Endothelial cell of umbilical vein (primary cell): ENCODE measurements around the gene PDK2. TPM values are rescaled to one million over a fixed set of nuclear protein-coding genes. Genes with fewer than 3 reads are reported as not detected.

Experiments
- BruUV-seq: library from RNA; stranded (reverse); fragments of 400-500 nt; replicated peaks from 2 replicates; lab custom pipeline; 2021; lab: Mats Ljungman, UMichigan
- CTCF ChIA-PET: fragments of 300-600, 350-600 bp; sonication (Branson Sonifier 250); formaldehyde crosslinking; loops from one replicate; lab custom pipeline; 2021; ENCODE audit warnings: antibody characterized with exemption, inconsistent platforms; lab: Charles Lee
- POLR2A ChIA-PET: fragments of 300-600, 350-600 bp; sonication (Branson Sonifier 250); formaldehyde crosslinking; loops from one replicate; lab custom pipeline; 2021; ENCODE audit warnings: antibody characterized with exemption, inconsistent platforms; lab: Charles Lee
- DNase-seq: peaks from one replicate; pipeline ENCODE4 v3.0.0-alpha.2; 2011; ENCODE audit warnings: low read depth, low spot score
- FAIRE-seq: peaks from 2 replicates; lab custom pipeline; 2011; peaks lifted over from hg19 to GRCh38; lab: Jason Lieb, UNC
- H2AFZ ChIP-seq: 2 replicates; pipeline ENCODE4 v1.6.0; 2012; ENCODE audit warnings: low read depth, low read length, control low read depth, inconsistent platforms
- H3K27ac ChIP-seq: 2 replicates; pipeline ENCODE4 v1.5.1; 2011; ENCODE audit warnings: low read depth, mild to moderate bottlenecking, control low read depth, low read length, moderate library complexity; ENCODE audit not compliant: insufficient read depth
- H3K27me3 ChIP-seq, 2 experiments: 2 replicates each; pipeline versions ENCODE4 v1.6.0 to v1.6.1; 2011; ENCODE audit warnings: low read length in 2 of 2, mixed read lengths in 1 of 2; ENCODE audit not compliant: control insufficient read depth in 2 of 2, insufficient read depth in 2 of 2
- H3K36me3 ChIP-seq, 2 experiments: 2 replicates in 1 of 2; 3 replicates in 1 of 2; pipeline ENCODE4 v1.5.1; 2011; ENCODE audit warnings: low read length in 2 of 2, mild to moderate bottlenecking in 1 of 2, moderate library complexity in 1 of 2; ENCODE audit not compliant: control insufficient read depth in 2 of 2, insufficient read depth in 2 of 2; ENCODE audit errors: extremely low read depth in 1 of 2
- H3K4me1 ChIP-seq: 3 replicates; pipeline ENCODE4 v1.5.1; 2011; ENCODE audit warnings: mild to moderate bottlenecking, low read length; ENCODE audit not compliant: control insufficient read depth, insufficient read depth; ENCODE audit errors: extremely low read depth
- H3K4me2 ChIP-seq: 2 replicates; pipeline ENCODE4 v1.6.1; 2011; ENCODE audit warnings: low read length, control low read depth, mixed read lengths; ENCODE audit not compliant: insufficient read depth
- H3K4me3 ChIP-seq, 3 experiments: fragments of 200-600 bp in 1 of 3; sonication (generic), shearing (Covaris generic) in 1 of 3; replicated peaks in 1 of 3; 2 replicates each; pipeline ENCODE4 v1.5.1; 2011 to 2016; ENCODE audit warnings: control low read depth in 3 of 3, low read length in 3 of 3, mild to moderate bottlenecking in 2 of 3, inconsistent platforms in 1 of 3, low read depth in 1 of 3, moderate library complexity in 1 of 3; ENCODE audit not compliant: insufficient read depth in 1 of 3
- H3K79me2 ChIP-seq: 2 replicates; pipeline ENCODE4 v1.6.0; 2012; ENCODE audit warnings: low read length, inconsistent platforms; ENCODE audit not compliant: control insufficient read depth, insufficient read depth
- H3K9ac ChIP-seq: replicated peaks from 2 replicates; pipeline ENCODE3; 2011; ENCODE audit warnings: low read length, control low read depth; ENCODE audit not compliant: insufficient read depth; ENCODE audit errors: extremely low read depth
- H3K9me1 ChIP-seq: replicated peaks from 3 replicates; pipeline ENCODE4 v1.6.0; 2011; ENCODE audit warnings: mild to moderate bottlenecking, low read length; ENCODE audit not compliant: control insufficient read depth, insufficient read depth; ENCODE audit errors: extremely low read depth
- H3K9me3 ChIP-seq: replicated peaks from 2 replicates; pipeline ENCODE4 v1.5.1; 2012; ENCODE audit warnings: low read length, inconsistent platforms; ENCODE audit not compliant: control insufficient read depth, insufficient read depth
- H4K20me1 ChIP-seq: replicated peaks from 2 replicates; pipeline ENCODE3; 2011; ENCODE audit warnings: mild to moderate bottlenecking, low read length; ENCODE audit not compliant: control insufficient read depth, insufficient read depth; ENCODE audit errors: extremely low read depth
- EZH2 ChIP-seq: IDR thresholded peaks from 2 replicates; pipeline ENCODE4 v1.6.1; 2012; ENCODE audit warnings: borderline replicate concordance, low read depth, mild to moderate bottlenecking, moderate library complexity, low read length, inconsistent platforms; ENCODE audit not compliant: severe bottlenecking
- FOS ChIP-seq: IDR thresholded peaks from 2 replicates; pipeline ENCODE4 v1.6.1; 2011; ENCODE audit warnings: mild to moderate bottlenecking, low read length, moderate library complexity, borderline replicate concordance; ENCODE audit not compliant: insufficient read depth
- GATA2 ChIP-seq: IDR thresholded peaks from 2 replicates; pipeline ENCODE4 v1.7.0; 2011; ENCODE audit warnings: low read depth, mild to moderate bottlenecking, moderate library complexity, mixed read lengths, low read length; ENCODE audit not compliant: insufficient read length, insufficient read depth
- JUN ChIP-seq: IDR thresholded peaks from 2 replicates; pipeline ENCODE4 v1.6.1; 2011; ENCODE audit warnings: borderline replicate concordance, low read depth; ENCODE audit not compliant: insufficient read length, insufficient read depth
- MYC ChIP-seq: IDR thresholded peaks from one replicate; pipeline ENCODE4 v1.6.1; 2011; ENCODE audit warnings: mild to moderate bottlenecking, low read depth, low read length
- POLR2A ChIP-seq: IDR thresholded peaks from 2 replicates; pipeline ENCODE4 v1.6.1; 2012; ENCODE audit warnings: low read depth, mild to moderate bottlenecking, control low read depth, low read length
- POLR2AphosphoS5 ChIP-seq: IDR thresholded peaks from 2 replicates; pipeline ENCODE4 v1.6.1; 2012; ENCODE audit warnings: low read depth, mild to moderate bottlenecking, control low read depth, low read length, moderate library complexity; ENCODE audit not compliant: insufficient read depth
- dilution Hi-C: fragments of 300-500 bp; cut with MboI; formaldehyde crosslinking; loops from one replicate; pipeline ENCODE4 v1.15.0; 2019; ENCODE audit warnings: low sequenced_read_pairs; ENCODE audit not compliant: extremely low pct_ligation_motif_present
- intact Hi-C: fragments of 100-400 bp; cut with micrococcal nuclease; formaldehyde crosslinking; loops from one replicate; pipeline ENCODE4 v1.10.0; 2022
- polyA plus RNA-seq, 4 experiments: library from polyadenylated mRNA; depleted of rRNA in 3 of 4; stranded (reverse) in 3 of 4; unstranded in 1 of 4; fragments of >200 nt; gene quantifications; 2 replicates each; pipeline versions ENCODE4 v1.2.1 to v1.2.3, GENCODE V29; 2011 to 2012; ENCODE audit warnings: missing spikeins in 1 of 4
- total RNA-seq: library from RNA; stranded (reverse); gene quantifications from 2 replicates; pipeline ENCODE4 v1.2.3, GENCODE V29; 2021
- TF ChIP-seq, protein P1 (sequence below), 2 donors: IDR thresholded peaks; 1 replicate in 1 of 2; 2 replicates in 1 of 2; pipeline ENCODE4 v1.5.1; 2011; ENCODE audit warnings: low read length in 2 of 2, mild to moderate bottlenecking in 2 of 2, moderate library complexity in 2 of 2, control low read depth in 1 of 2, inconsistent platforms in 1 of 2, low read depth in 1 of 2; ENCODE audit not compliant: insufficient read depth in 1 of 2; ENCODE audit errors: extremely low read depth in 1 of 2
- TF ChIP-seq, protein P2 (sequence below): IDR thresholded peaks from 2 replicates; pipeline ENCODE4 v1.6.1; 2011; ENCODE audit not compliant: insufficient read depth, insufficient read length

The PDK2 gene
- total and polyA plus RNA-seq, 2 donors (not counting 3 experiments of a cell fraction or from before 2014, with no cell fraction given): 21.3 to 114 TPM

- H2AFZ ChIP-seq: no peak overlapping the region
- BruUV-seq: no TSS peak
- H3K4me1 ChIP-seq: peaks cover 3% of the 10 kb centered on the region
- TF ChIP-seq POLR2AphosphoS5 (no peak), FOS (no peak), POLR2A (no peak), JUN (no peak), MYC (no peak), GATA2 (no peak), EZH2 (no peak)
- TF ChIP-seq, protein P1, sequence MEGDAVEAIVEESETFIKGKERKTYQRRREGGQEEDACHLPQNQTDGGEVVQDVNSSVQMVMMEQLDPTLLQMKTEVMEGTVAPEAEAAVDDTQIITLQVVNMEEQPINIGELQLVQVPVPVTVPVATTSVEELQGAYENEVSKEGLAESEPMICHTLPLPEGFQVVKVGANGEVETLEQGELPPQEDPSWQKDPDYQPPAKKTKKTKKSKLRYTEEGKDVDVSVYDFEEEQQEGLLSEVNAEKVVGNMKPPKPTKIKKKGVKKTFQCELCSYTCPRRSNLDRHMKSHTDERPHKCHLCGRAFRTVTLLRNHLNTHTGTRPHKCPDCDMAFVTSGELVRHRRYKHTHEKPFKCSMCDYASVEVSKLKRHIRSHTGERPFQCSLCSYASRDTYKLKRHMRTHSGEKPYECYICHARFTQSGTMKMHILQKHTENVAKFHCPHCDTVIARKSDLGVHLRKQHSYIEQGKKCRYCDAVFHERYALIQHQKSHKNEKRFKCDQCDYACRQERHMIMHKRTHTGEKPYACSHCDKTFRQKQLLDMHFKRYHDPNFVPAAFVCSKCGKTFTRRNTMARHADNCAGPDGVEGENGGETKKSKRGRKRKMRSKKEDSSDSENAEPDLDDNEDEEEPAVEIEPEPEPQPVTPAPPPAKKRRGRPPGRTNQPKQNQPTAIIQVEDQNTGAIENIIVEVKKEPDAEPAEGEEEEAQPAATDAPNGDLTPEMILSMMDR (IDR thresholded peaks at IDR 0.05; ENCODE audit: extremely low read depth in 1 of 2, insufficient read depth in 1 of 2, low read depth in 1 of 2, low read length in 2 of 2): no peak
- TF ChIP-seq, protein P2, sequence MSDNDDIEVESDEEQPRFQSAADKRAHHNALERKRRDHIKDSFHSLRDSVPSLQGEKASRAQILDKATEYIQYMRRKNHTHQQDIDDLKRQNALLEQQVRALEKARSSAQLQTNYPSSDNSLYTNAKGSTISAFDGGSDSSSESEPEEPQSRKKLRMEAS: no peak
- no peak overlapping the region for H3K4me3 ChIP-seq
- FAIRE-seq (no peak), DNase-seq (no peak)
- H3K9me3 ChIP-seq: no peaks in the 10 kb centered on the region
- POLR2A ChIA-PET: no interaction called here
- CTCF ChIA-PET: interaction anchor here (0.8 kb wide), 1 partner anchor 17 kb away, joined by 4 read pairs; no protein-coding TSS in a partner anchor
- no peaks in the 10 kb centered on the region for H3K79me2 ChIP-seq
- no peak overlapping the region for H3K4me2 ChIP-seq
- no peaks in the 10 kb centered on the region for H3K9me1 ChIP-seq
- H4K20me1 ChIP-seq: no peaks in the 10 kb centered on the region
- intact Hi-C loops (no loop called here), dilution Hi-C loops (no loop called here)
- no peak overlapping the region for H3K27ac ChIP-seq
- no peak overlapping the region for H3K9ac ChIP-seq
- peaks cover 0 to 5% of the 10 kb centered on the region in 2 experiments for H3K36me3 ChIP-seq
- H3K27me3 ChIP-seq: no peaks in the 10 kb centered on the region
These were observed 5.3 kb downstream of the PDK2 start for GRCh38 chr17:50100480-50100883.
